ENCODE data around the gene ACTR3C. TPM values are rescaled to one million over a fixed set of nuclear protein-coding genes. Genes with fewer than 3 reads are reported as not detected.

The ACTR3C gene
- polyA plus RNA-seq, 1 of the 3 experiments (the other 2 are of a cell fraction), result 0.35 TPM

DNA sequence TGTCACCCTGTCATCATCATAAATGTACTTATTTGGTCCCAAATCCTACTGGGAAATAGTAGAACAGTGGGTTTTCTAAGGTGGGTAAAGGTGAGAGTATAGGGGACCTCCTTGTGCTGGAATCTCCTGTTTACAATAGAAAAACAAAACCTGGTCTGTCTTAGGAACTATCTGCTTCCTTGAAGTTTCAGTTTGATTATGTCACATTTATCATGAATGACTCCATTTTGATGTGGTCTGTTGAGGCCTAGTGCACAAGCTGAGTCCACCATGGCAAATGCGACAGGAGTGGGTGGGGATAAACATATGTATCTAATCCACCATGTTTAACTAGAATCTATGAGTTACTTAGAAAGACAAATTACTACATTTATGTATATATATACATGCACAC lies 32.3 kb upstream of the ACTR3C start:
- Histone ChIP-seq H3K4me3 (ENCODE audit: low read depth in 2 of 2, low read length in 1 of 2) (no peak overlapping the region), H3K4me2 (no peak overlapping the region), H3K27me3 (ENCODE audit: insufficient read depth) (no peaks in the 10 kb centered on the region), H2AFZ (ENCODE audit: low read depth) (no peak overlapping the region), H3K4me1 (ENCODE audit: control insufficient read depth in 1 of 2, insufficient read depth in 2 of 2, low read depth in 1 of 2, low read length in 1 of 2) (no peaks in the 10 kb centered on the region), H3K9ac (no peak overlapping the region), H3K27ac (ENCODE audit: low read depth in 2 of 2, low read length in 1 of 2) (no peak overlapping the region), H3K9me2 (no peaks in the 10 kb centered on the region), H3F3A (replicated peaks; ENCODE audit: insufficient read depth) (no peaks in the 10 kb centered on the region), H3K9me3 (no peaks in the 10 kb centered on the region), H3K36me3 (replicated peaks in 1 of 2; ENCODE audit: control insufficient read depth in 1 of 2, insufficient read depth in 2 of 2, low read length in 1 of 2) (no peaks in the 10 kb centered on the region), H4K20me1 (ENCODE audit: insufficient read depth) (no peaks in the 10 kb centered on the region), H3K79me2 (ENCODE audit: insufficient read depth) (no peaks in the 10 kb centered on the region)
- TF ChIP-seq RXRA (IDR thresholded peaks at IDR 0.05; ENCODE audit: borderline replicate concordance, low read depth) (no peak), FOXM1 (IDR thresholded peaks at IDR 0.05; ENCODE audit: low read depth) (no peak), TAF1 (IDR thresholded peaks at IDR 0.05; ENCODE audit: borderline replicate concordance, low read depth, low read length) (no peak), USF2 (IDR thresholded peaks at IDR 0.05; ENCODE audit: borderline replicate concordance, low read depth, low read length) (no peak), FOSL2 (IDR thresholded peaks at IDR 0.05; ENCODE audit: borderline replicate concordance, low read depth) (no peak), TCF12 (IDR thresholded peaks at IDR 0.05) (no peak), MXI1 (IDR thresholded peaks at IDR 0.05; ENCODE audit: low read depth, low read length) (no peak), CTCF (IDR thresholded peaks at IDR 0.05) (no peak), REST (IDR thresholded peaks at IDR 0.05; ENCODE audit: low read depth, low read length) (no peak)
- ChIA-PET POLR2A (no interaction called here), CTCF (interaction anchor here (0.6 to 5.7 kb wide), 19 partner anchors 8 to 364 kb away, joined by 3 to 57 read pairs (median 4); partner anchors contain the start of genes ACTR3C, LRRC61 and REPIN1)
- 82% methylated on average over 1 of the region's 1 CpG for WGBS (ENCODE audit: low lambda C conversion rate)
- no peak for DNase-seq

GRCh38 chr7:150351587-150352194 lies 28.3 kb upstream of the ACTR3C start:
- no peaks in the 10 kb centered on the region for H3F3A ChIP-seq (replicated peaks; ENCODE audit: insufficient read depth)
- no peak overlapping the region for H3K4me2 ChIP-seq
- H3K9me3 ChIP-seq, result no peaks in the 10 kb centered on the region
- no peak overlapping the region for H2AFZ ChIP-seq (ENCODE audit: low read depth)
- H3K4me1 ChIP-seq (ENCODE audit: control insufficient read depth in 1 of 2, insufficient read depth in 2 of 2, low read depth in 1 of 2, low read length in 1 of 2), result no peaks in the 10 kb centered on the region
- H3K9ac ChIP-seq, result no peak overlapping the region
- ChIA-PET CTCF (no interaction called here), POLR2A (no interaction called here)
- TF ChIP-seq RXRA (IDR thresholded peaks at IDR 0.05; ENCODE audit: borderline replicate concordance, low read depth) (no peak), POLR2AphosphoS5 (IDR thresholded peaks at IDR 0.05; ENCODE audit: low read depth, low read length) (no peak), CTCF (IDR thresholded peaks at IDR 0.05) (no peak), MXI1 (IDR thresholded peaks at IDR 0.05; ENCODE audit: low read depth, low read length) (no peak), SMC3 (IDR thresholded peaks at IDR 0.05; ENCODE audit: low read depth, low read length) (no peak), MAX (IDR thresholded peaks at IDR 0.05; ENCODE audit: low read depth) (no peak), NRF1 (IDR thresholded peaks at IDR 0.05; ENCODE audit: low read depth, low read length) (no peak), NFIC (IDR thresholded peaks at IDR 0.05; ENCODE audit: borderline replicate concordance) (no peak), IRF3 (IDR thresholded peaks at IDR 0.05; ENCODE audit: low read depth, low read length) (no peak), GATA2 (CRISPR knock-in tag; IDR thresholded peaks at IDR 0.05) (no peak), FOSL2 (IDR thresholded peaks at IDR 0.05; ENCODE audit: borderline replicate concordance, low read depth) (no peak), JUND (IDR thresholded peaks at IDR 0.05) (no peak)
- DNase-seq, result no peak
- H3K4me3 ChIP-seq (ENCODE audit: low read depth in 2 of 2, low read length in 1 of 2), result no peak overlapping the region
- no peaks in the 10 kb centered on the region for H3K27me3 ChIP-seq (ENCODE audit: insufficient read depth)
- no peaks in the 10 kb centered on the region for H4K20me1 ChIP-seq (ENCODE audit: insufficient read depth)
- H3K9me2 ChIP-seq, result no peaks in the 10 kb centered on the region
- no peaks in the 10 kb centered on the region for H3K36me3 ChIP-seq (replicated peaks in 1 of 2; ENCODE audit: control insufficient read depth in 1 of 2, insufficient read depth in 2 of 2, low read length in 1 of 2)
- no peak overlapping the region for H3K27ac ChIP-seq (ENCODE audit: low read depth in 2 of 2, low read length in 1 of 2)
- 60% methylated on average over 8 of the region's 8 CpGs for WGBS (ENCODE audit: low lambda C conversion rate)
- no peaks in the 10 kb centered on the region for H3K79me2 ChIP-seq (ENCODE audit: insufficient read depth)
